ENCODE data around the gene RBMS1. TPM values are rescaled to one million over a fixed set of nuclear protein-coding genes. Genes with fewer than 3 reads are reported as not detected.

The RBMS1 gene
- polyA plus RNA-seq, 2 of the 4 experiments (the other 2 are of a cell fraction): 51.9 to 108 TPM

GRCh38 chr2:160345071-160345764 lies 148.4 kb downstream of the RBMS1 start:
- no peak for FAIRE-seq
- ChIA-PET POLR2A (no interaction called here), CTCF (interaction anchor here (0.8 to 0.9 kb wide), 2 partner anchors 13 to 649 kb away, joined by 3 read pairs; no protein-coding TSS in a partner anchor)

GRCh38 chr2:160343404-160343803 lies 150.2 kb downstream of the RBMS1 start:
- ATAC-seq (no peak), FAIRE-seq (no peak), DNase-seq (ENCODE audit: low read depth in 1 of 2, low spot score in 1 of 2) (no peak)
- 64% methylated on average over 2 of the region's 2 CpGs for WGBS (ENCODE audit: missing lambda C conversion rate)
- ChIA-PET CTCF (interaction anchor here (0.6 to 0.7 kb wide), 2 partner anchors 9 to 101 kb away, joined by 3 read pairs; no protein-coding TSS in a partner anchor), POLR2A (no interaction called here)
- H3K4me1 ChIP-seq: peaks cover 83% of the 10 kb centered on the region
- no peak overlapping the region for H3K4me3 ChIP-seq
- H3K4me2 ChIP-seq: peak overlapping the region; percentile 27; the same call in 2 of the 3 replicates
- no peaks in the 10 kb centered on the region for H3K9me3 ChIP-seq
- no peak for TF ChIP-seq REST (IDR thresholded peaks at IDR 0.05)
- TF ChIP-seq CBX2 (IDR thresholded peaks at IDR 0.05; ENCODE audit: borderline replicate concordance, low read depth): no peak
- TF ChIP-seq TP53 (CRISPR knock-in tag; IDR thresholded peaks at IDR 0.05): no peak
- no peak for TF ChIP-seq PHF8 (IDR thresholded peaks at IDR 0.05; ENCODE audit: borderline replicate concordance, low read depth)
- TF ChIP-seq JUN (IDR thresholded peaks at IDR 0.05): no peak
- TF ChIP-seq KDM5A (IDR thresholded peaks at IDR 0.05): no peak
- no peak for TF ChIP-seq CHD2 (IDR thresholded peaks at IDR 0.05; ENCODE audit: low read length, partially characterized antibody)
- TF ChIP-seq ESRRA (IDR thresholded peaks at IDR 0.05; ENCODE audit: borderline replicate concordance, low read length): no peak
- no peak for TF ChIP-seq KDM1A (IDR thresholded peaks at IDR 0.05; ENCODE audit: low read depth)
- TF ChIP-seq RNF2 (IDR thresholded peaks at IDR 0.05; ENCODE audit: borderline replicate concordance, low read depth): no peak
- no peak for TF ChIP-seq NPAS2 (CRISPR knock-in tag; IDR thresholded peaks at IDR 0.05; ENCODE audit: borderline replicate concordance)
- no peak for TF ChIP-seq ZSCAN20 (CRISPR knock-in tag; IDR thresholded peaks at IDR 0.05)
- TF ChIP-seq NFE2L2 (conservative IDR thresholded peaks at IDR 0.05; ENCODE audit: low read length): no peak
- no peak for TF ChIP-seq ZFP36 (IDR thresholded peaks at IDR 0.05; ENCODE audit: borderline replicate concordance, partially characterized antibody)
- TF ChIP-seq JUNB (IDR thresholded peaks at IDR 0.05): no peak
- no peak for TF ChIP-seq CBX8 (IDR thresholded peaks at IDR 0.05)
- TF ChIP-seq MAFK (IDR thresholded peaks at IDR 0.05; ENCODE audit: partially characterized antibody): no peak
- TF ChIP-seq EHF (CRISPR knock-in tag; IDR thresholded peaks at IDR 0.05): no peak
- peak overlapping the region in 1 of 2 experiments; percentile 11; a peak in 2 of 6 replicates for H3K27ac ChIP-seq

More at GRCh38 chr2:160345071-160345764, 148.4 kb downstream of the RBMS1 start:
- no peak overlapping the region for H3K4me2 ChIP-seq
- TF ChIP-seq MYC (IDR thresholded peaks at IDR 0.05; ENCODE audit: borderline replicate concordance, low read length) (no peak), FOSB (CRISPR knock-in tag; IDR thresholded peaks at IDR 0.05) (no peak), ESRRA (IDR thresholded peaks at IDR 0.05; ENCODE audit: borderline replicate concordance, low read length) (no peak), RCOR1 (IDR thresholded peaks at IDR 0.05; ENCODE audit: low read depth, low read length) (no peak), ZSCAN20 (CRISPR knock-in tag; IDR thresholded peaks at IDR 0.05) (no peak), CBX2 (IDR thresholded peaks at IDR 0.05; ENCODE audit: borderline replicate concordance, low read depth) (no peak), CBX8 (IDR thresholded peaks at IDR 0.05) (no peak), EHMT2 (IDR thresholded peaks at IDR 0.05; ENCODE audit: low read depth) (no peak), RFX5 (IDR thresholded peaks at IDR 0.05) (no peak)
- TF ChIP-seq, protein P1, sequence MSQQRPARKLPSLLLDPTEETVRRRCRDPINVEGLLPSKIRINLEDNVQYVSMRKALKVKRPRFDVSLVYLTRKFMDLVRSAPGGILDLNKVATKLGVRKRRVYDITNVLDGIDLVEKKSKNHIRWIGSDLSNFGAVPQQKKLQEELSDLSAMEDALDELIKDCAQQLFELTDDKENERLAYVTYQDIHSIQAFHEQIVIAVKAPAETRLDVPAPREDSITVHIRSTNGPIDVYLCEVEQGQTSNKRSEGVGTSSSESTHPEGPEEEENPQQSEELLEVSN (IDR thresholded peaks at IDR 0.05; ENCODE audit: borderline replicate concordance, low read depth): no peak
- TF ChIP-seq, protein P2, sequence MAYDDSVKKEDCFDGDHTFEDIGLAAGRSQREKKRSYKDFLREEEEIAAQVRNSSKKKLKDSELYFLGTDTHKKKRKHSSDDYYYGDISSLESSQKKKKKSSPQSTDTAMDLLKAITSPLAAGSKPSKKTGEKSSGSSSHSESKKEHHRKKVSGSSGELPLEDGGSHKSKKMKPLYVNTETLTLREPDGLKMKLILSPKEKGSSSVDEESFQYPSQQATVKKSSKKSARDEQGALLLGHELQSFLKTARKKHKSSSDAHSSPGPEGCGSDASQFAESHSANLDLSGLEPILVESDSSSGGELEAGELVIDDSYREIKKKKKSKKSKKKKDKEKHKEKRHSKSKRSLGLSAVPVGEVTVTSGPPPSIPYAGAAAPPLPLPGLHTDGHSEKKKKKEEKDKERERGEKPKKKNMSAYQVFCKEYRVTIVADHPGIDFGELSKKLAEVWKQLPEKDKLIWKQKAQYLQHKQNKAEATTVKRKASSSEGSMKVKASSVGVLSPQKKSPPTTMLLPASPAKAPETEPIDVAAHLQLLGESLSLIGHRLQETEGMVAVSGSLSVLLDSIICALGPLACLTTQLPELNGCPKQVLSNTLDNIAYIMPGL (CRISPR knock-in tag; IDR thresholded peaks at IDR 0.05; ENCODE audit: borderline replicate concordance): no peak
- H3K27ac ChIP-seq: 0 out of 6 replicates have a peak overlapping the region, but pooled peaks of 1 of the 2 experiments have one; percentile 9
- ATAC-seq (no peak), DNase-seq (ENCODE audit: low read depth in 1 of 2, low spot score in 1 of 2) (no peak)
- 89% methylated on average over 5 of the region's 5 CpGs for WGBS (ENCODE audit: missing lambda C conversion rate)
- H3K9me3 ChIP-seq: no peaks in the 10 kb centered on the region
- no peak overlapping the region for H3K4me3 ChIP-seq
- H3K4me1 ChIP-seq: peaks cover 92% of the 10 kb centered on the region
